ENCODE results near the gene SHBG.
"Not testable (repeated sequence)": the region's sequence is repeated elsewhere in the genome, so short reads cannot be mapped to it uniquely, and the experiment has no call there.

The SHBG gene

DNA sequence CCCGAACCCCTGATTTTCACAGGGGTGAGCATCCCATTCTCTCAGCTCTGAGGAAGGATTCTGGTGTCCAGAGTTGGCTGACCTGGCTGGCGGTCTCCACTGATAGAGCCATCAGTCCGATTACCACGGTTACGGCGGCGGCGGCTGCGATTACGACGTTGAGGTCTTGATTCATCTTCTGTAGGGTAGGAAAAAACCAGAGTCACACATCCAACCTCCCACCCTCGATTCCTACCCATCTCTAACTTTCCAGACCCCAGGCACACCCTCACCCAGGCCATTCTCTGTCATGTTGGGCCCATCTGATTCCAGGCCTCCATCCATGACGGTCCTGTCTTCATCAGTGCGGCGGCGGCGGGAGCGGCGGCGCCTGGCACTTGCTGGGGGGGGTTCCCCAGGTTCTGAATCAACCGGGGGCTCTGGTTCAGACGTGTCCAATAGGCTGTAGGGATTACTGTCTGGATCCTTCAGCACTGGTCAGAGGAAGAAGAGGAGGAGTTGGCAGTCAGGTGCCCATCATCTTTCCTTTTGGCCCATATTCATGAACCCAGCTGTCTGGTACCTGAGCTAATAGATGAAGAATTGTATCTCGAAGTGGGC is 37.4 kb upstream of the SHBG start:
- Mint-ChIP-seq H3K36me3 (peaks cover 65% of the 10 kb centered on the region), H3K27ac (no peak overlapping the region), H3K27me3 (no peaks in the 10 kb centered on the region), H3K4me1 (no peaks in the 10 kb centered on the region), H3K9me3 (no peaks in the 10 kb centered on the region), H3K4me3 (no peak overlapping the region)
- no peak for ATAC-seq

DNA sequence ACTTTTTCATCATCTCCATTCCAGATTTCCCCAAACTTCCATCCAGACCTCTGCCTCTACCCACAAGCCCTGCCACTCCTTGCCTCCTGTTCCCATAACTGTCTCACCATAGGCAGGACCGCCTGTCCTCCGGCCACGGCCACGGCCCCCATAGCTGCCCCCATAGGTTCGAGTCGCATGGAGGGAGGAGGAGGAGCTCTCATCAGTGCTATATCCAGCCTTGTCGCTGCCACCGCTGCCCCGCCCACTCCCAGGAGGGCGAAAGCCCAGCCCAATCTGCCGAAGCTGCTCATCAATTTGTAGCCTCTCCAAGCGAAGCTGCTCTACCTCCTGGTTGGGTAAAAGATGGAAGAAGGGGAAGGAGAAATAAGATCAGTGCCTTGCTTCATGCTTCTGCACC is 36.6 kb upstream of the SHBG start:
- Mint-ChIP-seq H3K4me3 (no peak overlapping the region), H3K27me3 (no peaks in the 10 kb centered on the region), H3K4me1 (no peaks in the 10 kb centered on the region), H3K36me3 (peaks cover 62% of the 10 kb centered on the region), H3K27ac (no peak overlapping the region), H3K9me3 (no peaks in the 10 kb centered on the region)
- no peak for ATAC-seq

DNA sequence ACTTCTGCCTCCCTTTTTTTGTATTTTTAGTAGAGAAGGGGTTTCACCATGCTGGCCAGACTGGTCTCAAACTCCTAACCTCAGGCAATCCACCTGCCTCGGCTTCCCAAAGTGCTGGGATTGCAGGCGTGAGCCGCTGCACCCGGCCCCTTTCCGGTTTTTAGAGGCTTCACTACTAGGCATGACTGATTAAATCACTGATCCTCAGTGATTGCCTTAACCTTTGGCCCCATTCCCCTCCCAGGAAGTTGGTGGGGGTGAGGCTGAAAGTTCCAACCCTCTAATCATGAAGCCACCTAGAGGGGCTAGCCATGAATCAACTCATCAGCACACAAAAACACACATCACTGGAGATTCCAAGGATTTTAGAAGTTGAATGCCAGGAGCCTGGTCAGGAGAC is 32.4 kb upstream of the SHBG start:
- H3K27ac Mint-ChIP-seq, H3K27me3 Mint-ChIP-seq, H3K4me3 Mint-ChIP-seq, H3K4me1 Mint-ChIP-seq, H3K9me3 Mint-ChIP-seq, ATAC-seq: not testable (repeated sequence)
- peaks cover 72% of the 10 kb centered on the region for H3K36me3 Mint-ChIP-seq

DNA sequence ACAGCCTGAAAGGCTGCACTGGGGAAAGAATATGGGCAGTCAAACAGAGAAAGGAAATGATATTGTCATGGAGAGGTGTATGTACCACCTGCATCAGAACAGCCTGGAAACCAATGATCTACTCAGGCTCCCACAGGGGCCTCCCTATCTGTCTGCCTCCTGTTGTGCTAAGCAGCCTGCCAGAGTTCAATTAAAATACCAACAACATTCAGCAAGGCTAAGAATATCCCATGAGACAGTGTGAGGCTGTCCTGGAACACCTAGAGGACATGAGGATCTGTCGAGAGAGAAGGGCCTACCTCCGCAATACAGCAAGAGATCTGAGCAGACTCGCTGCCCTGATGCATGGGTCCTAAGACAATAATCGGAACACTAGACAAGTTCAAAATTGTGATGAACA is 23.7 kb upstream of the SHBG start:
- Mint-ChIP-seq H3K9me3 (no peaks in the 10 kb centered on the region), H3K36me3 (peaks cover 51% of the 10 kb centered on the region), H3K27me3 (no peaks in the 10 kb centered on the region), H3K4me3 (no peak overlapping the region), H3K27ac (no peak overlapping the region), H3K4me1 (peaks cover 25% of the 10 kb centered on the region)
- ATAC-seq: no peak

DNA sequence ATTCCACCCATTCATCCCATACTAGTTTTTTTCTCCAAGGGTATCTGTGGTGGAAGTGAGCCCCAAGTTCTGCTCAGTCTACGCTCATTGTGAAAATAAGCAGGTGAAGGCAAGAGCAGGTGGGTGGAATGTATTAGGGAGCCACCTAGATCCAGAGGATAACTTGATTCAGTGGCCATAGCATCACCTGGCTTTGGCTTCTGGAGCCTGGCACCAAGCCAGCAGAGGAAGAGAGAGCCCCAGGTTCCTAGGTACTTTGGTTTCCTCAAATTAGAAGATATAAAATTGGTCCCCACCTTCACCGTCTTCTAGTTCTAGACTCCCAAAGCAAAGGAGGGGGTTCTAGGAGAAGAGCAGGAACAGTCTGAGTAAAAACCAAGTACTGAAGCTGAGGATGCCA is 19.3 kb upstream of the SHBG start:
- no peak for ATAC-seq
- H3K27me3 Mint-ChIP-seq: no peaks in the 10 kb centered on the region
- no peak overlapping the region for H3K4me3 Mint-ChIP-seq
- H3K9me3 Mint-ChIP-seq: no peaks in the 10 kb centered on the region
- peaks cover 53% of the 10 kb centered on the region for H3K4me1 Mint-ChIP-seq
- no peak overlapping the region for H3K27ac Mint-ChIP-seq
- peaks cover 28% of the 10 kb centered on the region for H3K36me3 Mint-ChIP-seq

DNA sequence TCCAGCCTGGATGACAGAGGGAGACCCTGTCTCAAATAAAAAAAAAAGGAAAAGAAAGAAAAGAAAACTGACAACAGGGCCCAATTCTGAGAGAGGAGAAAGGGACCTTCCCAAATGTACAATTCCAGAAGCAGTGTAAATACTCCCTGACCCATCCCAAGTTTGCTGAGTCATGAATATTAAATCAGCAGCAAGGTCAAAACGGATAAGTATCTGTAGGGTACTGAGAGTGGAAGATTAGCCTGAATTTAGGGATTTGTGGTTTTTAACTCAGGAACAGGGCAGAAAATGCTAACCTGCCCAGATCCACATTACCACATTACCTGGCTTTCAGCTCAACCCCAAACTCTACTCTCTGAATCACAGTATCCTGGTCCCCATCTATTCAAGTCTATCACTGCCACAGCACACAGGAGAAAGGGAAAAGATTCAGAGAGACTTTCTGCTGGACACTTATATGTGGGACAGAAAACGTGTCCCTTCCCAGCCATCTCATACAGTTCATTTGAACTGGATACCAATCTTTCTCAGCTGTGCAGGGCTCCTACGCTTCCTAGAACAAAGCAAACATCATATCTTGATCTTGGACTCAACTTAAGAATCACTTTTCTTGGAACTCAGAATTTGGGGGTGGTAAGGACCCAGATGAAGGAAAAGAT is 18.2 kb upstream of the SHBG start:
- H3K4me1 Mint-ChIP-seq: peaks cover 47% of the 10 kb centered on the region
- no peak overlapping the region for H3K4me3 Mint-ChIP-seq
- peak overlapping the region; percentile 62 for H3K27ac Mint-ChIP-seq
- peaks cover 22% of the 10 kb centered on the region for H3K36me3 Mint-ChIP-seq
- no peaks in the 10 kb centered on the region for H3K9me3 Mint-ChIP-seq
- H3K27me3 Mint-ChIP-seq: no peaks in the 10 kb centered on the region
- ATAC-seq: no peak

DNA sequence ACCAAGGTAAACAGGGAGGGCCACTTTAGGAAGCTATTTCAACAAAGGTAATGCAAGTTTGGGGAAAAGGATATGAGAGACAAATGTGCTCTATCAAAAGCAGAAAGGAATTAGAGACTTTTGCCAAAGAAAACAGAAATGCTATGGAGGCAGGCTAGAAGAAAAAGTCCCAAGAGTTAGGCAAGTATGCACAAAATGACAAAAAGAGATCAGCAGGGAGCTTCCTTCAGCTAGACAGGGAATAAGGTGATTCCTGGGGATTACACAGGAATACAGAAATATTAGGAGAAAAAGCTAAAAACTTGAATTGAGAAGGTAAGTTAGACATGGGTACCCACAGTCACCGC is 17.7 kb upstream of the SHBG start:
- no peak overlapping the region for H3K27ac Mint-ChIP-seq
- H3K4me3 Mint-ChIP-seq: no peak overlapping the region
- no peaks in the 10 kb centered on the region for H3K27me3 Mint-ChIP-seq
- peaks cover 22% of the 10 kb centered on the region for H3K36me3 Mint-ChIP-seq
- no peak for ATAC-seq
- H3K9me3 Mint-ChIP-seq: no peaks in the 10 kb centered on the region
- peaks cover 47% of the 10 kb centered on the region for H3K4me1 Mint-ChIP-seq

DNA sequence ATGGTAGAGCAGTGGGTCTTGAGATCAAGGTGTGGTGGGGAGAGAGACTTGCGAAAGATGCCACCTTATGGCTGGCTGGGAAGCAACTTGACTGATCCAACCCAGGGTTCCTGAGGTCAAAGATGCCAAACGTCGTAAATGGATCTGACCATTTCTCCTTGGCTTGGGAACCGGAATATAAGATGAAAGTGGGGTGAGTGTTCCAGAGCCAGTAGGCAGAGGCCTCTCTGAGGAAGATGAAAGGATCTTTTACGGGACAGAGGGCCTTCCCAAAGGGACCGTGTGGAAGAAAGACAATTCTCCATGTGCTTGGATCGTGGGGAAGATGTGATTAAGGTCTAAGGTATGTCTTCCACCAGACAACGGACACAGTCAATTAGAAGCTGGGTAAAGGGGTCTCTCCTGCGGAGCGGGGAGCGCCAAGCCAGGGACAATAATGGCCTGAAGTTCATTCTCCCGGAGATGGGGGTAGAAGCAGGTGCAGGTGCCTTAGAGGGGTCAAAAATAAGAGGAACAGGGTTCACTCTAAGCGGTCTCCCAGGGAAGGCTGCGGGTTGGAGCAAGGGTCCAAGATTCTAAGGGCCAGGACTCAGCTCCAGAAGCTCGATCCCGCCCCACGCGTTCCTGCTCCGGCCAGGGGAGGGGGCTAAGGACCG is 16.0 kb upstream of the SHBG start:
- Mint-ChIP-seq H3K36me3 (peaks cover 22% of the 10 kb centered on the region), H3K4me3 (peak overlapping the region; percentile 86), H3K4me1 (peaks cover 51% of the 10 kb centered on the region), H3K9me3 (no peaks in the 10 kb centered on the region), H3K27ac (peak overlapping the region; percentile 80), H3K27me3 (no peaks in the 10 kb centered on the region)
- ATAC-seq: no peak

DNA sequence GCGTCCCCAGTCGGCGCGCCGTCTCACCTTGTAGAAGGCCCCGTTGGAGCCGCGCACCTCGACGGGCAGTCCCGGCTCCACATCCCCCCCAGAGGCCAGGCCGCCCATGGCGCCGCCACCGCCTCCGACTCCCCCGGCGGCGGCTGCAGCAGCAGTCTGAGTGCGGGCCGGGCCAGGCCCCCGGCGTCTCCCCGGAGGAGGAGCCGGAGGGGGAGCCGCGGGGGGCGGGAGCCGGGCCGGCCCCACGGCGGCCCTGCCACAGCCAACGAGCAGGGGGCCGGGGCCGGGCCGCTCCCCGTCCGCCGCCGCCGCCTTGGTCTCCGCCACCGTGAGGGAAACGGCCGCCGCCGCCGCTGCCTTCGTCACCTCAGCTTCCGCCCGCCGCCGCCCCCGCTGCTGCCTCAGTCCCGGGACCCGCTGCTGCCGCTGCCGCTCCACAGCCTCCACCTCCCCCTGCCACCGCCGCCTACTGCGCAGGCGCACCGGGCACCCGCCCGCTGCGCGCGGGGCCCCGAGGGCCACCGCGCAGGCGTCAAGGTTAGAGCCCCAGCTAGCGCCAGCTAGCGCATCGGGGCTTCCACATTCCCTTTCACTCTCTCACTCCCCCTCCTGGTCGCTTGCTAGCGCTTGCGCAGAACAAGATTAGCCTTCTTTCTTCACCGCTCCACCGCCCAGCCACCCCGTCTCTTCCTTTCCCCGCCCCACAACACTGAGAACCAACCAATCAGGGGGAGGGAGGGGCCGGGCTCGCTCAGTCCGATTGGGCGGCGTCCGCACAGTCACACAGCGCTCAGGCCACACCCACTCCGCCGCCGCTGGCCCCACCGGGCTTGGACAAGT is 15.3 kb upstream of the SHBG start, which contains the start of gene FXR2:
Gene FXR2 (minus strand): TSS at position 473 of the 840 bp plus-strand sequence. CDS start 365 bp downstream, at position 108.
- Mint-ChIP-seq H3K4me3 (peak within 1 kb of the TSS; percentile 86), H3K27ac (peak within 1 kb of the TSS; percentile 80), H3K27me3 (no peaks in the 10 kb centered on the region), H3K4me1 (peaks cover 45% of the 10 kb centered on the region), H3K36me3 (peaks cover 18% of the 10 kb centered on the region), H3K9me3 (no peaks in the 10 kb centered on the region)
- ATAC-seq: peak; percentile 99

DNA sequence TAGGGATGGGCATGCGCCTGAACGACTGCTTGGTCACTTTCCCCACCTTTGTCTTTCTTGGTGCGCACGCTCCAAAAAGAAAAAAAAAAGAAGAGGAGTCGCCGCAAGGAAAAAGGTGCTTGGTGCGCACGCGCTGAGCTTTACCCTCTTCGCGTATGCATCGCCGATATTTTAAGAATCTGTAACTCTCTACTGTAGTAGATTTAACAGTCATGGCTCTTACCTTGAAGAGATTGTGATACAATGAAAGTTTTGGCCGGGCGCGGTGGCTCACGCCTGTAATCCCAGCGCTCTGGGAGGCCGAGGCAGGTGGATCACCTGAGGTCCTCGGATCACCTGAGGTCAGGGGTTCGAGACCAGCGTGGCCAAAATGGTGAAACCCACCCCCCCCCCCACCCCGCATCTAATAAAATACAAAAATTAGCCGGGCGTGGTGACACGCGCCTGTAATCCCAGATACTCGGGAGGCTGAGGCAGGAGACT is 14.6 kb upstream of the SHBG start:
- peaks cover 18% of the 10 kb centered on the region for H3K36me3 Mint-ChIP-seq
- ATAC-seq: no peak
- H3K4me3 Mint-ChIP-seq: peak overlapping the region; percentile 80
- no peaks in the 10 kb centered on the region for H3K27me3 Mint-ChIP-seq
- H3K9me3 Mint-ChIP-seq: no peaks in the 10 kb centered on the region
- peak overlapping the region; percentile 80 for H3K27ac Mint-ChIP-seq
- peaks cover 40% of the 10 kb centered on the region for H3K4me1 Mint-ChIP-seq

DNA sequence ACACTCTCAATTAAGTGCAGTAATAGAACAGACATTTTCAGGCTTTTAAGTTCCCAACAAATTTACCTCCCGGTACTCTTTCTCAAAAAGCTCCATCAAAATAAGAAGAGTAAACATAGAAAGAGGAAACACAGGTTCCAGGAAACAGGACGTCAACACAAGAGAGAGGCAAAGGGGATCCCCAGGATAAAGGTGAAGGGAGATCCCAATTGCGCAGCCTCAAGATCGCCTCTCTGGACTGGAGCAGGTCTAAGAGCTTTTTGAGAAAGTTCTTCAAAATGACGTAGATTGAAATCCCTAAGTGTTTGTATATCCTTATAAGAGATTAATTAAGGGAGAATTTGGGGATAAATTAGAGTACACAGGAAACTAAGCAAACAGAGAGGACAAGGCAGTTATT is 11.3 kb upstream of the SHBG start:
- H3K4me3 Mint-ChIP-seq: no peak overlapping the region
- no peaks in the 10 kb centered on the region for H3K36me3 Mint-ChIP-seq
- ATAC-seq: no peak
- H3K27ac Mint-ChIP-seq: no peak overlapping the region
- H3K4me1 Mint-ChIP-seq: peaks cover 9% of the 10 kb centered on the region
- no peaks in the 10 kb centered on the region for H3K9me3 Mint-ChIP-seq
- no peaks in the 10 kb centered on the region for H3K27me3 Mint-ChIP-seq

DNA sequence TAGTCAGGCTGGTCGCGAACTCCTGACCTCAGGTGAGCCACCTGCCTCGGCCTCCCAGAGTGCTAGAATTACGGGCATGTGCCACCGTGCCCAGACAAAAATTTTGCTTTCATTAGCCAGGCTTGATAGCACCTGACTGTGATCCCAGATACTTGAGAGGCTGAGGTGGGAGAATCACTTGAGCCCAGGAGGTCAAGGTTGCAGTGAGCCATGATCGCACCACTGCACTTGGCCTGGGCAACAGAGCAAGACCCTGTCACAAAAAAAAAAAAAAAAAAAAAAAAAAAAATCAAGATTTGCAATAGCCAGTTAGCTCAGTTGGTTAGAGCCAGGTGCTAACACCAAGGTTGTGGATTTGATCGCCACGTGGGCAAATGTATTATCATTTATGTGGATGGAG is 9.1 kb upstream of the SHBG start:
- no peaks in the 10 kb centered on the region for H3K9me3 Mint-ChIP-seq
- H3K27me3 Mint-ChIP-seq: no peaks in the 10 kb centered on the region
- H3K36me3 Mint-ChIP-seq: no peaks in the 10 kb centered on the region
- H3K27ac Mint-ChIP-seq: no peak overlapping the region
- H3K4me1 Mint-ChIP-seq: peaks cover 4% of the 10 kb centered on the region
- no peak overlapping the region for H3K4me3 Mint-ChIP-seq
- ATAC-seq: no peak

DNA sequence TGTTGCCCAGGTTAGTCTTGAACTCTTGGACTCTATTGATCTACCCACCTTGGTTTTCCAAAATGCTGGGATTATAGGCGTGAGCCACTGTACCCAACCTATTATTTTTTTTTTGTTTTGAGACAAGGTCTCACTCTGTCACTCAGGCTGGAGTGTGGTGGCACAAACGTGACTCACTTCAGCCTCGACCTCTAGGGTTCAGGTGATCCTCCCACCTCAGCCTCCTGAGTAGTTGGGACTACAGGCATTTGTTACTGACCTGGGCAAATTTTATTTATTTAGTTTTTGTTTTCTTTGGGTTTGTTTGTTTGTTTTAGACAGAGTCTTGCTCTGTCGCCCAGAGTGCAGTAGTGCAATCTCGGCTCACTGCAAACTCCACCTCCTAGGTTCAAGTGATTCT is 6.3 kb upstream of the SHBG start:
- Mint-ChIP-seq H3K36me3 (no peaks in the 10 kb centered on the region), H3K4me1 (peaks cover 13% of the 10 kb centered on the region), H3K27ac (no peak overlapping the region), H3K9me3 (no peaks in the 10 kb centered on the region), H3K4me3 (no peak overlapping the region), H3K27me3 (no peaks in the 10 kb centered on the region)
- no peak for ATAC-seq

DNA sequence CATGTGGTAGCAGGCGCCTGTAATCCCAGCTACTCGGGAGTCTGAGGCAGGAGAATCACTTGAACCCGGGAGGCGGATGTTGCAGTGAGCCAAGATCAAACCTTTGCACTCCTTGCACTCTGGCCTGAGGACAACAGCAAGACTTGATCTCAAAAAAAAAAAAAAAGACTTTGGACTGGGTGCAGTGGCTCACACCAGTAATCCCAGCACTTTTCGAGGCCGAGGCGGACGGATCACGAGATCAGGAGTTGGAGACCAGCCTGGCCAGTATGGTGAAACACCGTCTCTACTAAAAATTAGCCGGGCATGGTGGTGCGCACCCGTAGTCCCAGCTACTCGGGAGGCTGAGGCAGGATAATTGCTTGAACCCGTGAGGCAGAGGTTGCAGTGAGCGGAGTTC is 4.2 kb upstream of the SHBG start:
- H3K4me1 Mint-ChIP-seq: peaks cover 11% of the 10 kb centered on the region
- H3K4me3 Mint-ChIP-seq, H3K9me3 Mint-ChIP-seq, H3K27ac Mint-ChIP-seq, H3K36me3 Mint-ChIP-seq, H3K27me3 Mint-ChIP-seq, ATAC-seq: not testable (repeated sequence)

DNA sequence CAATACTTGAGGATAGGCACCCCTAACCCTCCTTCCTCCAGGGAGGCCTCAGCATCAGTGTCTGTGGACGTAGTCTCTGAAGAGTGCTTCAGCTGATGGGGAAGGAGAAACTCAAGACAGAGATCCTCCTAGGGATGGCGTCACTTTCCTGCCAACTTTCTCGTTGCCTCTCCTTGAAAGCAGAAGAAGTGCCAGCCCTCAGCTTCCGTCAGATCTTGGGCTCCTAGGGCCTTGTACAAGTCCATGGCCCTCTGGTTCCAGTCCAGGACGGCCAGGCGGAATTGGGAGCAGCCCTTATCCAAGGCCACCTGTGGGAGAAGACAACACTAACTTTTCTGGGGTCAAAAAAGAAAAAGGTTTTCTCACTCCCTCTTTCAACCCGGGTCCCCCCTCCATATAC is 3.6 kb upstream of the SHBG start:
- H3K36me3 Mint-ChIP-seq: no peaks in the 10 kb centered on the region
- ATAC-seq: no peak
- H3K4me1 Mint-ChIP-seq: peaks cover 11% of the 10 kb centered on the region
- no peak overlapping the region for H3K27ac Mint-ChIP-seq
- H3K27me3 Mint-ChIP-seq: no peaks in the 10 kb centered on the region
- H3K9me3 Mint-ChIP-seq: no peaks in the 10 kb centered on the region
- peak overlapping the region; percentile 87 for H3K4me3 Mint-ChIP-seq
